ENCODE results near the gene SH3RF3. TPM values are rescaled to one million over a fixed set of nuclear protein-coding genes. Genes with fewer than 3 reads are reported as not detected.

The SH3RF3 gene
- total RNA-seq, 2 donors from 2014 or later, result 1.5 to 1.8 TPM

- Histone ChIP-seq H3K4me1 (ENCODE audit: control insufficient read depth, insufficient read depth, low read length) (no peaks in the 10 kb centered on the region), H3K9ac (ENCODE audit: extremely low read depth, low read length, poor library complexity, severe bottlenecking) (no peak overlapping the region), H3K27me3 (ENCODE audit: control insufficient read depth, insufficient read depth, low read length, poor library complexity, severe bottlenecking) (no peaks in the 10 kb centered on the region), H3K9me3 (ENCODE audit: control insufficient read depth, low read length) (no peaks in the 10 kb centered on the region), H3K27ac (ENCODE audit: low read depth, low read length) (no peak overlapping the region), H3K4me3 (ENCODE audit: low read length) (no peak overlapping the region), H3K36me3 (ENCODE audit: control insufficient read depth, insufficient read depth, low read length) (no peaks in the 10 kb centered on the region)
- 89 to 93% methylated on average over 8 to 11 of the region's 11 CpGs for WGBS, 2 experiments (ENCODE audit: insufficient coverage in 1 of 2, insufficient read length in 1 of 2)
- Mint-ChIP-seq H3K27ac (no peak overlapping the region), H3K36me3 (ENCODE audit: low read depth) (no peaks in the 10 kb centered on the region), H3K4me1 (peaks cover 10% of the 10 kb centered on the region), H3K4me3 (no peak overlapping the region), H3K27me3 (ENCODE audit: insufficient read depth) (no peaks in the 10 kb centered on the region), H3K9me3 (no peaks in the 10 kb centered on the region)
- no peak for TF ChIP-seq CTCF (conservative IDR thresholded peaks at IDR 0.05)
- DNase-seq, result peak; percentile 30
Measured at GRCh38 chr2:109260116-109260855, 131.3 kb downstream of the SH3RF3 start.

- DNase-seq, result peak; percentile 80
- H3K9ac ChIP-seq (ENCODE audit: extremely low read depth, low read length, poor library complexity, severe bottlenecking), result no peak overlapping the region
- no peaks in the 10 kb centered on the region for H3K9me3 ChIP-seq (ENCODE audit: control insufficient read depth, low read length)
- H3K36me3 Mint-ChIP-seq (ENCODE audit: low read depth), result no peaks in the 10 kb centered on the region
- no peak overlapping the region for H3K27ac Mint-ChIP-seq
- no peaks in the 10 kb centered on the region for H3K4me1 ChIP-seq (ENCODE audit: control insufficient read depth, insufficient read depth, low read length)
- no peaks in the 10 kb centered on the region for H3K36me3 ChIP-seq (ENCODE audit: control insufficient read depth, insufficient read depth, low read length)
- no peak overlapping the region for H3K27ac ChIP-seq (ENCODE audit: low read depth, low read length)
- H3K27me3 Mint-ChIP-seq (ENCODE audit: insufficient read depth), result no peaks in the 10 kb centered on the region
- no peak overlapping the region for H3K4me3 Mint-ChIP-seq
- H3K9me3 Mint-ChIP-seq, result no peaks in the 10 kb centered on the region
- H3K27me3 ChIP-seq (ENCODE audit: control insufficient read depth, insufficient read depth, low read length, poor library complexity, severe bottlenecking), result no peaks in the 10 kb centered on the region
- TF ChIP-seq CTCF (conservative IDR thresholded peaks at IDR 0.05), result peak; percentile 68
- H3K4me3 ChIP-seq (ENCODE audit: low read length), result no peak overlapping the region
- H3K4me1 Mint-ChIP-seq, result peaks cover 10% of the 10 kb centered on the region
- WGBS, 2 experiments (ENCODE audit: insufficient coverage in 1 of 2, insufficient read length in 1 of 2), result 77 to 78% methylated on average over 8 of the region's 8 CpGs
Measured at GRCh38 chr2:109260886-109261700, 132.1 kb downstream of the SH3RF3 start.

GRCh38 chr2:109261906-109262631 is 133.1 kb downstream of the SH3RF3 start:
- no peak for TF ChIP-seq CTCF (conservative IDR thresholded peaks at IDR 0.05)
- Histone ChIP-seq H3K27me3 (ENCODE audit: control insufficient read depth, insufficient read depth, low read length, poor library complexity, severe bottlenecking) (no peaks in the 10 kb centered on the region), H3K4me3 (ENCODE audit: low read length) (no peak overlapping the region), H3K9me3 (ENCODE audit: control insufficient read depth, low read length) (no peaks in the 10 kb centered on the region), H3K27ac (ENCODE audit: low read depth, low read length) (no peak overlapping the region), H3K36me3 (ENCODE audit: control insufficient read depth, insufficient read depth, low read length) (no peaks in the 10 kb centered on the region), H3K9ac (ENCODE audit: extremely low read depth, low read length, poor library complexity, severe bottlenecking) (no peak overlapping the region), H3K4me1 (ENCODE audit: control insufficient read depth, insufficient read depth, low read length) (no peaks in the 10 kb centered on the region)
- no peak for DNase-seq
- H3K36me3 Mint-ChIP-seq (ENCODE audit: low read depth), result no peaks in the 10 kb centered on the region
- H3K4me1 Mint-ChIP-seq, result peaks cover 17% of the 10 kb centered on the region
- 95 to 100% methylated on average over 3 to 10 of the region's 10 CpGs for WGBS, 2 experiments (ENCODE audit: insufficient coverage in 1 of 2, insufficient read length in 1 of 2)
- no peaks in the 10 kb centered on the region for H3K27me3 Mint-ChIP-seq (ENCODE audit: insufficient read depth)
- H3K9me3 Mint-ChIP-seq, result no peaks in the 10 kb centered on the region
- H3K4me3 Mint-ChIP-seq, result no peak overlapping the region
- no peak overlapping the region for H3K27ac Mint-ChIP-seq
